ENCODE results near the gene NCOA1. TPM values are rescaled to one million over a fixed set of nuclear protein-coding genes. Genes with fewer than 3 reads are reported as not detected.
A peak's percentile ranks its signal among the peaks of the same experiment; 100 is the strongest.

NCOA1 gene
- total RNA-seq, 2 donors from 2014 or later, result 20.1 to 22.6 TPM

GRCh38 chr2:24818721-24819167, 327.7 kb downstream of the NCOA1 start:
- H3K27me3 ChIP-seq (ENCODE audit: control insufficient read depth, insufficient read depth, low read length, poor library complexity, severe bottlenecking), result no peaks in the 10 kb centered on the region
- no peaks in the 10 kb centered on the region for H3K27me3 Mint-ChIP-seq (ENCODE audit: insufficient read depth)
- H3K27ac Mint-ChIP-seq, result peak overlapping the region; percentile 39
- peak; percentile 46 for DNase-seq
- H3K4me3 Mint-ChIP-seq, result no peak overlapping the region
- H3K9me3 Mint-ChIP-seq, result no peaks in the 10 kb centered on the region
- H3K36me3 ChIP-seq (ENCODE audit: control insufficient read depth, insufficient read depth, low read length), result peaks cover 86% of the 10 kb centered on the region
- H3K4me1 Mint-ChIP-seq, result peaks cover 24% of the 10 kb centered on the region
- peaks cover 6% of the 10 kb centered on the region for H3K4me1 ChIP-seq (ENCODE audit: control insufficient read depth, insufficient read depth, low read length)
- no peak overlapping the region for H3K9ac ChIP-seq (ENCODE audit: extremely low read depth, low read length, poor library complexity, severe bottlenecking)
- no peaks in the 10 kb centered on the region for H3K9me3 ChIP-seq (ENCODE audit: control insufficient read depth, low read length)
- H3K4me3 ChIP-seq (ENCODE audit: low read length), result no peak overlapping the region
- no peak overlapping the region for H3K27ac ChIP-seq (ENCODE audit: low read depth, low read length)
- TF ChIP-seq CTCF (conservative IDR thresholded peaks at IDR 0.05), result no peak
- H3K36me3 Mint-ChIP-seq (ENCODE audit: low read depth), result peaks cover 72% of the 10 kb centered on the region
- WGBS, 2 experiments (ENCODE audit: insufficient coverage in 1 of 2, insufficient read length in 1 of 2), result 84 to 86% methylated on average over 9 of the region's 9 CpGs

GRCh38 chr2:24819442-24820174, 328.6 kb downstream of the NCOA1 start:
- H3K4me3 ChIP-seq (ENCODE audit: low read length), result no peak overlapping the region
- WGBS, 2 experiments (ENCODE audit: insufficient coverage in 1 of 2, insufficient read length in 1 of 2), result 95 to 98% methylated on average over 6 to 21 of the region's 21 CpGs
- H3K36me3 ChIP-seq (ENCODE audit: control insufficient read depth, insufficient read depth, low read length), result peaks cover 86% of the 10 kb centered on the region
- Mint-ChIP-seq H3K27me3 (ENCODE audit: insufficient read depth) (no peaks in the 10 kb centered on the region), H3K27ac (no peak overlapping the region), H3K4me3 (no peak overlapping the region), H3K4me1 (peaks cover 24% of the 10 kb centered on the region), H3K36me3 (ENCODE audit: low read depth) (peaks cover 75% of the 10 kb centered on the region), H3K9me3 (no peaks in the 10 kb centered on the region)
- DNase-seq, result peak; percentile 44
- H3K4me1 ChIP-seq (ENCODE audit: control insufficient read depth, insufficient read depth, low read length), result peaks cover 6% of the 10 kb centered on the region
- H3K27ac ChIP-seq (ENCODE audit: low read depth, low read length), result no peak overlapping the region
- TF ChIP-seq CTCF (conservative IDR thresholded peaks at IDR 0.05), result no peak
- H3K9ac ChIP-seq (ENCODE audit: extremely low read depth, low read length, poor library complexity, severe bottlenecking), result no peak overlapping the region
- H3K9me3 ChIP-seq (ENCODE audit: control insufficient read depth, low read length), result no peaks in the 10 kb centered on the region
- H3K27me3 ChIP-seq (ENCODE audit: control insufficient read depth, insufficient read depth, low read length, poor library complexity, severe bottlenecking), result no peaks in the 10 kb centered on the region

GRCh38 chr2:24820175-24820513, 329.1 kb downstream of the NCOA1 start:
- Mint-ChIP-seq H3K27me3 (ENCODE audit: insufficient read depth) (no peaks in the 10 kb centered on the region), H3K4me1 (peaks cover 24% of the 10 kb centered on the region), H3K9me3 (no peaks in the 10 kb centered on the region), H3K36me3 (ENCODE audit: low read depth) (peaks cover 80% of the 10 kb centered on the region), H3K4me3 (no peak overlapping the region), H3K27ac (no peak overlapping the region)
- no peak overlapping the region for H3K4me3 ChIP-seq (ENCODE audit: low read length)
- no peaks in the 10 kb centered on the region for H3K27me3 ChIP-seq (ENCODE audit: control insufficient read depth, insufficient read depth, low read length, poor library complexity, severe bottlenecking)
- peak; percentile 49 for DNase-seq
- H3K9me3 ChIP-seq (ENCODE audit: control insufficient read depth, low read length), result no peaks in the 10 kb centered on the region
- peaks cover 86% of the 10 kb centered on the region for H3K36me3 ChIP-seq (ENCODE audit: control insufficient read depth, insufficient read depth, low read length)
- H3K27ac ChIP-seq (ENCODE audit: low read depth, low read length), result no peak overlapping the region
- peaks cover 6% of the 10 kb centered on the region for H3K4me1 ChIP-seq (ENCODE audit: control insufficient read depth, insufficient read depth, low read length)
- no peak for TF ChIP-seq CTCF (conservative IDR thresholded peaks at IDR 0.05)
- H3K9ac ChIP-seq (ENCODE audit: extremely low read depth, low read length, poor library complexity, severe bottlenecking), result no peak overlapping the region
- 92 to 100% methylated on average over 1 to 7 of the region's 7 CpGs for WGBS, 2 experiments (ENCODE audit: insufficient coverage in 1 of 2, insufficient read length in 1 of 2)

Other genes starting within 250 kb of the NCOA1 start
- gene ITSN2, start 130.7 kb upstream of the NCOA1 start, total RNA-seq, result 10 to 100 TPM; 12.6 to 16.8 TPM

Data from endodermal cell (in vitro differentiated cells).